Measurements from ENCODE around the gene NAALADL2. TPM values are rescaled to one million over a fixed set of nuclear protein-coding genes. Genes with fewer than 3 reads are reported as not detected.
A peak's percentile ranks its signal among the peaks of the same experiment; 100 is the strongest.
"Not testable (repeated sequence)": the region's sequence is repeated elsewhere in the genome, so short reads cannot be mapped to it uniquely, and the experiment has no call there.

NAALADL2 gene
- polyA plus RNA-seq, 4 donors, result 17.4 to 25.9 (median 20.2) TPM

DNA sequence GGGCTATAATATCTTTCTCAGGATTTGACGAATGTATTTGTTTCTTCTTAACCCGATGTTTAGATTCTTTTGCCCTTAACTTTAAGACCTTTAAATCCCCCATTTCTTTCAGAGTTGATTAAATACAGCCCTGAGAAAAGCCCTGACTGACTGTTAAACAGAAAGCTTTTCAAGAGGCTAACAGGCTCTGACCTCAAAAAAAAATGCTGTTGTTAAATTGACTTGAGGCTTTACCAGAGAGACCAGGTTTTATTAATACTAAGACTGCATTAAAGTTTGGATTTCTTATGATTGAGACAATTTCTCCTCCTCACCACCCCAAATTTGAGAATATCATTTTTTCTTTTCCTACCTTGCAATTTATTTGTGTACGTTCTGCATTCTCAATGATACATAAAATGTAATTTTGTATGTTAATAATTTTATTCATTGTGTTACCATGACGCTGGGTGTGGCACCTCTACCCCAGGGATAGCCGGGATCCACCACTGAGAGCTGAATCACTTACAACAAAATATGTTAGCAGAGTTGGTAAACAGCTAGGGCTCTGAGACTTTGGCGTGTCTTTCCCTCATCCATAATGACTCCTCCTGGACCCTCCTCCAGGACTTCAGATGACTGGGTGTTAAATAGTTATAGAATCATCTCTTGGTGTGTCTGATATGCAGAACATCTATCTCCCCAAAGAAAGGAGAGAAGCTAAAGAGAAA is 753.5 kb downstream of the NAALADL2 start:
- DNase-seq (ENCODE audit: low read depth in 4 of 4, low spot score in 3 of 4), result no peak

DNA sequence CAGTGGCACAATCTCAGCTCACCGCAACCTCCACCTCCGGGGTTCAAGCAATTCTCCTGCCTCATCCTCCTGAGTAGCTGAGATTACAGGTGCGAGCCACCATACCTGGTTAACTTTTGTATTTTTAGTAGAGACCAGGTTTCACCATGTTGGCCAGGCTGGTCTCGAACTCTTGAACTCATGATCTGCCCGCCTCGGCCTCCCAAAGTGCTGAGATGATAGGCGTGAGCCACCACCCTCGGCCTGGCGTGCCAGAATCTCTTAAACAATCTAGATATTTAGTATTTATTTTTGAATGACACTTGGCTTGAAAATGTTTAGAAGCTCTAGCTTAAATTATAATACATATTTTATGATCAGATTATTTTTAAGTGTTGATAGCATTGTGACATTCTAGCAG is 755.0 kb downstream of the NAALADL2 start:
- DNase-seq (ENCODE audit: low read depth in 4 of 4, low spot score in 3 of 4), result not testable (repeated sequence)

DNA sequence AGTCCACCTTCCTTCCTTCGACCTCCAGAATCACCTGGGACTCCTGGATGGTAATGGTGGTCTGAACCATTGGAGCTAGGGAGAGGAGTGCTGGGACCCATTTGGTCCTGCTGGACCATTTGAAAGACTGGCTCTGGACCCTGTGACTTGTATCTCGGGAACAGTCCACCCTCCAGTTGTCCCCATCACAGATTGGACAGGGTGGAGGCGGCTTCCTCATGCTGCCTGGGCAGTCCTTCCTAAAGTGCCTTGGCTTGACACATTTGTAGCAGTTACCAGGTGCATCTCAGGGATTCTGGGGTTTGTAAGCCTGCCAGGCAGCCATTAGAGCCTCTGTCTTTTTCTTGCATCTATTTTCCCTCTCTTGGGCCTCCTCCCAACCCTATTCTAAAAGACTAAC is 758.1 kb downstream of the NAALADL2 start:
- DNase-seq (ENCODE audit: low read depth in 4 of 4, low spot score in 3 of 4), result no peak

DNA sequence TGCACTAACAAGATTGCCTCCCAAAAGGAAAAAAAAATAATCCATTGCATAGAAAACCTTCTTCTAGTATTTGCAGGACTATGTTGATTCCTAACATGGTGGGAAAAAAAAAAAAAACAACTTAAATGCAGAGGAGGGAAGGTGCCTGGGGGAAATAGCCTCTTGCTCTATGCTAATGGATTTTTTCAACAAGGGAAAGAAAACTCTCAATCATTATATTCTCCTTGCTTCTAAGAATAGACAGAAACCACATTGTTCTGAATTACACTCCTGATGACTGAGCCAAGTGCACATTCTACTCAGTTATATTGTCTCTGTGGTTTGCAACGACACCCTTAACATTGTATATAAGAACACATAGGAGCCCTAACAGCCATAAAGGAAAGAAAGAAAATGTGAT is 760.2 kb downstream of the NAALADL2 start:
- DNase-seq (ENCODE audit: low read depth in 4 of 4, low spot score in 3 of 4), result no peak

DNA sequence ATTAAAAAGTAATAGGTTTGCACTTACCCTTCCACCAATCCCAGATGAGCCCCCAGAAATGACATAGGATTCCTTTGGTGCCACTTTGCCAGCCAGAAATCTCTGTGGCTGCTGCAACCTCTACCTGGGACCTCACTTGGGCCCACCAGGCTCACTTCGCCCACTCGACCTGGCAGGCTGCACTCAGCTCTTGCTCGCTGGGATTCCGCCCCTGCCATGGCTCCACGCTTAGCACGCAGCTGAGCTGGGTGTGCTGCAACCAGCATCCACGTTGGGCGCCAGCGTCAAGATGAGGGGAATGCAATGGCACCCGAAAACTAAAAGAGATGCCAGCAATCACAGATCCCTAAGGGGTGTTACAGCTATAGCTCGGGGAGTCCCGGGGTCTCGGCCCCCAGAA is 761.0 kb downstream of the NAALADL2 start:
- DNase-seq (ENCODE audit: low read depth in 4 of 4, low spot score in 3 of 4), result no peak

DNA sequence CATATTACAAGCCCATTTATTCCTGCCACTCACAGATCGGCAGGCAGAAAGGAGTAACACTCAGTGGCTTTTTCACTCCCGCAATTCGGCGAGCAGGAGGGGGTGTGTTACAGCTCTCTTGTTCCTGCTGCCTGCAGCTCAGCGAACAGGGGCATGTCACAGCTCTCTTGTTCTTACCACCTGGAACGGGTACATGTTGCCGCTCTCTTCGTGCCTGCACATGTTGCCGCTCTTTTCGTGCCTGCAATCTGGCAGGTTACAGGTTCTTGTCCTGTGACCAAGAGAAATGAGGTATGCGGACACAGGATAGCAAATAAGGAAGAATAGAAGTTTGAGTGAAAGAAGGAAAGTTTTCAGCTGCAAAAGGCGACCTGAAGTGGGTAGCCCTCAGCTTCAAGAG is 761.4 kb downstream of the NAALADL2 start:
- DNase-seq (ENCODE audit: low read depth in 4 of 4, low spot score in 3 of 4), result no peak

DNA sequence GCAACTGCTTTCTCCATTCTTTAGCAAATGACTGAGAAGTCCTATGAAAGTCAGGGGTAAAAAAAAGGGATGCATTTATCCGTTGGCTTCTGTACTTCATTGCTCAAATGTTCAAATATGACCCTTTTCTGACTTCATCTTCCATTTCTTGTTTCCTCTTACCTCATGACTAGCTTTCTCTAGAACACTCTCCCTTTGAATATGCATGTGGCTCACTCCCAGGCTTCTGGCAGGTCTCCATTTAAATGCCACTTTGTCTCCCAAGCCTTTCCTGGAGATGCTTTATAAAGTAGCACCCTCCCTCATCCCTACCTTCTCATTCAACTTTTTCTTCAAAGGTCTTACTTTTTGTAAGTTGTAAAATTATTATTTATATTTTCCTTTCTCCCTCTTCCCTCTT is 781.8 kb downstream of the NAALADL2 start:
- no peak for DNase-seq (ENCODE audit: low read depth in 4 of 4, low spot score in 3 of 4)

DNA sequence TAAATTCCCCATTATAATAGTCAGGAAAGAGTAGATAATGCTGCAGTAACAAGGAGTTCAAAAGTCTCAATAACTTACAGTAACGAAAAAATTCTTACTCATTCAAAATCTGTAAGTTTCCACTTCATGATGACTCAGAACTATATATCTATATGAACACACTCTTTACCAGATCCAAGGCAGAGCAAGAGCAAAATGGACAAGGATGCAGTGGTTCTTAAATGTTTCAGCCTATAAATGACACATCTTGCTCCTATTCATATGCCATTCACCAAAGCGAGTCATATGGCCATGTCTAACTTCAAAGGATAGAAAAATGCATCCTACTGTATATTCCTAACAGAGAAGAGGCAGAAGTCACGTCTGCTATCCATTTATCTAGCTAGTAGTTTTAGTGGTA is 787.7 kb downstream of the NAALADL2 start:
- no peak for DNase-seq (ENCODE audit: low read depth in 4 of 4, low spot score in 3 of 4)

DNA sequence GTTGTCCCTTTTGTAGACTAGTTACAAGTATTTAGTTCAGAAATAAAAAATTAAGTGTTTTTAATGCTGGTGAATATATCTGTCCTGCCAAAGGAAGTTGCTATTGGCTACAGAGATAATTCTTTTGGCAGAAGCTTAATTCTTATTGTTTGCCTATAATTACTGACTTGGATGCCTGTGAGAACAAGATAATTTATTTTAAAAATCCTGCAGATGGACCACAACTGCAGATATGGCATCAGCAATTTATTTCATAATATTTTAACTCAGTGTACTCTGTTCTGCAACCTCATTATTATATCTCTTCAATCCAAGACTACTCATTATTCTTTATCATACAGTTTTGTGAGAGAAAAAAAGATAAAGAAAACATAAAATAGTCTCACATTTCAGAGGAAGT is 789.8 kb downstream of the NAALADL2 start:
- no peak for DNase-seq (ENCODE audit: low read depth in 4 of 4, low spot score in 3 of 4)

DNA sequence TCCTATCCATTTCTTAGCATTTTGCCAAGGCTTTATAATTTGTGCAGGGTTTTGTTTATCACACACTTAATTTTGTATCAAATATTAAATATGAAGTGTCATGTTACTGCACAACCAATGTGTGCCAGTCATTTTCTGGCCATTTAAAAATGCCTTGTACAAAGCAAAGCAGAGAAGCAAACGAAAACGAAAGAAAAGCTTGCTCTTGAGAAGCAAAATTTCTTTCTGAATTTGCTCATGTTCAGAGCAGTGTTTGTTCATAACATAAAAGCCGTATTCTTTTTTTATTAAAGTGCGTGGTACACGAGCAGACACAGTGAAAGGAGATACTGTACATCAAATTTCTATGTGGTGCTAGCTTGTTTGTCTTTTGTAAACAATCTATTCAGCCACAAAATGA is 792.6 kb downstream of the NAALADL2 start:
- no peak for DNase-seq (ENCODE audit: low read depth in 4 of 4, low spot score in 3 of 4)

DNA sequence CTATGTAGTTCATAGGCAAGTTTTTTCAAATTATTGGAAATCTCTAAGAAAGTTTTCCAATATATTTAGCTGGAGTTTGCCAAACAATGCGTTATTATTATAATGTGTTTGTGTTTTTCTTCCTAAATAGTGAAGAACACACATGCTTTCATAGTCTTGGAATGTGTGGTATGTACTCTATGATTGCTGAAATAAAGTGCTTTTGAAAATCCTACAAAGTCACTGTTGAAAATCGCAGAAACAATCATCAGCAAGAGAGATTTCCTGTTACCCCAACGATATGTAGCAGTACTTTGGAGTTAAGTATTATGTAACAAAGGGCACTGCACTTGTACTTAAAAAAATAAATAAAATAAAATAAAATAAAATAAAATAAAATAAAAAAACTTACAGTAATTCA is 796.2 kb downstream of the NAALADL2 start:
- no peak for DNase-seq (ENCODE audit: low read depth in 4 of 4, low spot score in 3 of 4)

DNA sequence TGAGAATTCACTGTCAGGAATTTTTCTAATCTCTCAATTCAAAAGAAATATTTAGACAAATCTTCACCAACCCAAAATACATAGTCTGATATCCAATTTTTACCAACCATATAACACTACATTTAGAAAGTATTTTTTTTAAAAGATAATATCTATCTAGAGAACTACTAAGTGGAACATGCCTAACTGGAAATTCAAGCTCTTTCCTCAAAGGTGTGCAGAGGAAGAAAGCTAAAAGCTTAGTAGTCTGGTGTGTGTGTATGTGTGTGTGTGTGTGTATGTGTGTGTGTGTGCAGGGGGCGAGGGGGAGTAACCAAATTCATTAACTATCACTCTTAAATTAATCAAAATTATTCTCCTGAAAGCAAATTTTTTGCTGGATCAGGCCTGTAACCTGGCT is 797.3 kb downstream of the NAALADL2 start:
- DNase-seq (ENCODE audit: low read depth in 4 of 4, low spot score in 3 of 4), result no peak

DNA sequence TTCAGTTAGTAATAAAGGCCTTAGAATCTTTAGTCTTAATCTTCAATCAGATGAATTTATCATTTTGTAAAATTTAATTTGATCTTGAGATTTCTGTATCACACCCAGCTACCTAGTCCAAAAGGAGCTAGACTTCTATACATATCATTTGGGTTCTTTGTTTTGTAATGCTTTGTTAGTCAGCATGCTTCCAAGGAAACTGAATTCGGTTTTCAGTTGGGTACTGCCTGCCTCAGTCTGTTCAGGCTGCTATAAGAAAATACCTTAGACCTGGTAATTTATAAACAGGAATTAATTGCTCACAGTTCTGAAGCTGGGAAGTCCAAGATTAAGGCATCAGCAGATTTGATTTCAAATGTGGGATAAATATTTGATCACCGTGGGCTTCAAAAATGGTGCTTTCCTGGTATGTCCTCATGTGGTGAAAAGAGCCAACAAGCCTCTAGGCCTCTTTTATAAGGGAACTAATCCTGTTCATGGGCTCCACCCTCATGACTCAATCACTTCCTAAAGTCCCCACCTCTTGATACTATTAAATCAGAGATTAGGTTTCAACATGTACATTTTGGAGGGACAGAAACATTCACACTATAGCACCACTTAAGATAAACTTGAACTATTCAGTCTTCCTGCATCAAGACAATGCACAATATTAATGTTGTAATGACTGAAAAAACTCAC is 800.7 kb downstream of the NAALADL2 start:
- DNase-seq (ENCODE audit: low read depth in 4 of 4, low spot score in 3 of 4), result no peak

DNA sequence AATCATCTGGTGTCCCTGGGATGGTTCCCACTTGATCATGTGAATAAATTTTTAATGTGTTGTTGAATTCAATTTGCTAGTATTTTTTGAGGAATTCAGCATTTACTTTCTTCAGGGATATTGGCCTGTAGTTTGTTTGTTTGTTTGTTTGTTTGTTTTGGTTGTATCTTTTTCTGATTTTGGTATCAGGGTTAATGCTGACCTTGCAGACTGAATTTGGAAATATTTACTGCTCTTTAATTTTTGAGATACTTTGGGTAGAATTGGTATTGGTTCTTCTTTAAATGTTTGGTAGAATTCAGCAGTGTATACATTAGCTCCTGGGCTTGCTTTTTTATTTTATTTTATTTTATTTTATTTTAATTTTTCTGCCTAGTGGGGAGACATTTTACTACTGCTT is 803.7 kb downstream of the NAALADL2 start:
- DNase-seq (ENCODE audit: low read depth in 4 of 4, low spot score in 3 of 4), result no peak

DNA sequence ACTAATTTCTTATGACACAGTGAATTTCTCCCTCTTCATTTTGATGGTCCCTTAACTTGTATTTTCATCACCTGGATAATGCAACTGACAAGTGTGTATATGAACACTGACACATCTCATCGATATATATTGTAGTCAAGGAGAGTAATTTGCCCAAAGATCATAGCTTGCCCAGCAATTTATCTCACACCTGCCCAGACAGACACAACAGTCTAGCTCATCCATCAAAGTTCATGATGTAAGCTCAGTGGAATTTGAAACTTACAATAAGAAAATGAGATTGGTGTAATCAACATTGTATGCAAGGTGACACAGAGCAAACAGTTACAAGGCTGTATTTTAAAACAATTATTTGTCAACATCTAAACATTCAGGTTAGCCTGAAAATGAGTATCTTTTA is 805.8 kb downstream of the NAALADL2 start:
- no peak for DNase-seq (ENCODE audit: low read depth in 4 of 4, low spot score in 3 of 4)

DNA sequence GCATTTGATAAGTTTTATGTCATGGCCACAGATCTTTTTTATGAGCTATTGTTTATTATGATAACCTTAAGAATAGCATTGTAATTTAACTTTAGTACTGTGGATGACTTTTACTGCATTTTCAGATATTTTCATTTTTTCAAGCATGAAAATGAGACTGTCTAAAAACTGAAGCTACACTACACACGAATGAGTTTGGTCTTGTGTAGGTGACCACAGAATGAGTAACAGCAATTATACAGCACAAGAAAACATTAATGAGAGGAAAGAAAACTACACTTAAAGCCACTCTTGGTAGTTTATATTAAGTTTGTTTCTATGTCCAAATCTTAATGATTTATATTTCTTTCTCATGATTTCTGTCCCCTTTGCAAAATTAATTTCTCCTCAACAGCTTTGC is 809.2 kb downstream of the NAALADL2 start:
- no peak for DNase-seq (ENCODE audit: low read depth in 4 of 4, low spot score in 3 of 4)

DNA sequence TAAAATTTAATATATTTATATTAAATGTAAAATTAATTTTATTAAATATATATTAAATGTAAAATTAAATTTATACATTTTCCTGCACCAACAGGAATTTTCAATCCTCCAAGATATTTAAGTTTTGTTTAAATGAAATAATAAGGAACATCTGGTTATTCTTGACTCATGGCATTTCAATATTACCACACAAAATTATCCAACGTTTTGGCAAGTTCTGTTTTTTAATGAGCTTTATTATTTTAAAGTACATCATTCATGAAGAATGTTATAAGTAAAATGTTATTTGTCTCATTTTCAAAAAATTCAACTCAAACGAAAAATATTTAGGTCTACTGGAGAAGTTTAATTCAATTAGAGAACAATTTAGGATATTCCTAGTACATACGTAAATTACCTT is 811.4 kb downstream of the NAALADL2 start:
- DNase-seq (ENCODE audit: low read depth in 4 of 4, low spot score in 3 of 4), result no peak

DNA sequence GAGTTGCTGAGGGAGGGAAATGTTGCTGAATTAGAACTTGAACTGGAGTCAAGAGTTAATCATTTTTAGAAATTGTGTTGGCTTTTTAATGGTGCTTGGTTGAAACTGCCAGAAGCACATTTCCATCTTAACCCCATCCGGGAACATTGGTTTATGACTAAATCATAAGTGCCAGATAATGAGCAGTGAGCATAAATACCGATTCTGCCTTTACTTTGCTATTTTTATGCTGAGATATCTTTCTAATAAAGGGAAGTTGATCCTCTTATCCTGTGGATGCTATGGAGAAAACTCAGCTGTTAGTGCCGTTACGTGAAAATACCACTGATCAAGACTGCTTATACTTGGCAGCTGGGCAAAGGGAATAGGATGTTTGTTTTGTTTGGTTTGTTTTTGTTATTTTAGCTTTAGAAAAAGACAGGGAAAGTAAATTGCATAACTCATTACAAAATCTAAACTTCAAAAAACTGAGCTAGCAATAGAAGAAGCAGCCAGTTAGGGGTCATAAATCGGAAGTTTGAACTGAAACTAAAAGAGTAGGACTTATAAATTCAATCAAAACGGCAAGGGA is 813.1 kb downstream of the NAALADL2 start:
- DNase-seq (ENCODE audit: low read depth in 4 of 4, low spot score in 3 of 4), result peak; percentile 20 to 44 (median 26)

DNA sequence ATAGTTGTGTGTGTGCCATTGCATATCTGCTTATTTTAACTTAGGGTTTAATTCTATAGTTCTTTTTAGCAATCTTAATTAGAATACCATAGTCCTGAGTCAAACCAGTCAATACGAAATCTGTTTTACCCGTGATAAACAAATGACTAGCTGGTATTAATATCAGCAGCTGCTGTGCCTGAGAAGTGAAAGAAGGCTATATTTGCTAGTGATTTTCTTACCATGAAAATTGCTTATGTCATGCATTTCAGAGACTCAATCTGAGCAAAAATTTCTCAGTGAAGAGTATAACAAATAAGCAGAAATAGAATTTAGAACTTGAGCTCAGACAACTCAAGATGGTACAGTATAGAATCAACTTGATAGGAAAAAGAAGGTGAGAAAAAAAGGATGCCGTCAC is 820.4 kb downstream of the NAALADL2 start:
- no peak for DNase-seq (ENCODE audit: low read depth in 4 of 4, low spot score in 3 of 4)

DNA sequence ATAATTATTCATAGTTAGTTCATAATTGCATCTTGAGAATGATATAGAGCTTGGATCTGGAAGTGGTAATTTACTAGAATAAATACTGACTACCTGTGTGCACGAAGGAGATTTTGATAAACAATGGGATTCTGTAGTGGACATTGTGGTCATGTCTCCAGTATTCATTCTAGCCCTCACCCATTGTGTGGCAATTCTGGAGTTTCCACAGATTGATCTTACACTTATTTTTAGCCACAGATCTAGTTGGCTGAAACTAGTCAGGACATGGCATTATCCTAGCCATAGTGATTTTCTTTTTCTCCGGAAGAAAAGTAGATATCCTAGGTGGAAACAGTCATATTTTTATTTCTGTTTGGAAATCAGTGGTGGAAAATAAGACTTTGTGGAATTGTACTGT is 833.1 kb downstream of the NAALADL2 start:
- DNase-seq (ENCODE audit: low read depth in 4 of 4, low spot score in 3 of 4), result no peak

DNA sequence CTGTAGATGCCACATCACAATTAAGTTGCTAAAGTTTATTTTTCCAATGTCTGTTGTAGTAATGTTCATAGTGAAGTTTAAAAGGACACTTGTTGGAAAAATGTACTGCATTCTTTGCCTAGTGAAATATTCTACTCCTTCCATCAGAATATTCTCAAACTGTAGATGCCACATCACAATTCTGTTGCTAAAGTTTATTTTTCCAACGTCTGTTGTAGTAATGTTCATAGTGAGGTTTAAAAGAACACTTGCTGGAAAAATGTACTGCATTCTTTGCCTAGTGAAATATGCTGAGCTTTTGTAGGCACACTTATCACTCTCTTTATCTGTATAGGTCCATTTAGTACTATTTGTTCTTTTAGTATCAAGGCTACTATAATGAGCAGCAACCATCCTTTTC is 836.1 kb downstream of the NAALADL2 start:
- DNase-seq (ENCODE audit: low read depth in 4 of 4, low spot score in 3 of 4), result no peak

DNA sequence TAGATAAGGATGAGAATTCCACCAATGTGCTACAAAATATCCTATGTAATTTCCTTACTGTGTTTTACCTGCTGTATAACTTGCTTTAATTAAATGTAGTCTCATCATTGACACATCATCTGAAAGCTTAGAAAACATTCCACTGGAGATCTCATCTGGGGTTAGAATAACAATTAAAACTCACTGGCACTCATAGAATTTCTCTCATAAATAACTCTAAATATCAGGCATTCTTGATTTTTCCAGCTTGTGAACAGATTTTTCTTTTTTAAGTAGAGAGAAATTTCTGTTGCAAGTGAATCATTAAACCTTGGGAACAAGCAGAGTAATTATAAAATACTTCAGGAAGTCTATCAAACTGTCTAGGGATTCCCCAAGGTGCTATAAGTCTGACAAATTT is 843.8 kb downstream of the NAALADL2 start:
- DNase-seq (ENCODE audit: low read depth in 4 of 4, low spot score in 3 of 4), result no peak

Measured in right renal pelvis (tissue), 4 donors.